Neural progenitor cell (in vitro differentiated cells): ENCODE data around the gene ATF5. TPM values are rescaled to one million over a fixed set of nuclear protein-coding genes. Genes with fewer than 3 reads are reported as not detected.
A peak's percentile ranks its signal among the peaks of the same experiment; 100 is the strongest.

Experiments used
- DNase-seq: peaks from one replicate; pipeline ENCODE4 v3.0.0-alpha.2; 2016; ENCODE audit warnings: low spot score
- H2AFZ ChIP-seq: fragments of 200-600 bp; sonication (generic); replicated peaks from 2 replicates; pipeline ENCODE4 v1.6.1; 2016; ENCODE audit warnings: antibody characterized with exemption
- H3F3A ChIP-seq: fragments of 200-600 bp; sonication (generic); 2 replicates; pipeline ENCODE4 v1.6.1; 2016; ENCODE audit warnings: antibody characterized with exemption, low read depth
- H3K27ac ChIP-seq: fragments of 200-600 bp; sonication (generic); 2 replicates; pipeline ENCODE4 v1.5.1; 2016; ENCODE audit warnings: mild to moderate bottlenecking
- H3K27me3 ChIP-seq: fragments of 200-600 bp; sonication (generic); 2 replicates; pipeline ENCODE4 v1.6.1; 2016; ENCODE audit warnings: mild to moderate bottlenecking, moderate library complexity
- H3K36me3 ChIP-seq: fragments of 200-600 bp; sonication (generic); 2 replicates; pipeline ENCODE4 v1.5.1; 2016
- H3K4me1 ChIP-seq: fragments of 200-600 bp; sonication (generic); 2 replicates; pipeline ENCODE4 v1.6.1; 2016; ENCODE audit warnings: mixed run types
- H3K4me2 ChIP-seq: fragments of 200-600 bp; sonication (generic); 2 replicates; pipeline ENCODE4 v1.6.1; 2016
- H3K4me3 ChIP-seq: fragments of 200-600 bp; sonication (generic); 2 replicates; pipeline ENCODE4 v1.5.1; 2016
- H3K79me2 ChIP-seq: fragments of 200-600 bp; sonication (generic); 2 replicates; pipeline ENCODE4 v1.6.1; 2016; ENCODE audit warnings: low read depth
- H3K9ac ChIP-seq: fragments of 200-600 bp; sonication (generic); 2 replicates; pipeline ENCODE4 v1.6.1; 2016
- H3K9me3 ChIP-seq: fragments of 200-600 bp; sonication (generic); 2 replicates; pipeline ENCODE4 v1.5.1; 2016; ENCODE audit warnings: low read depth
- H4K20me1 ChIP-seq: fragments of 200-600 bp; sonication (generic); 2 replicates; pipeline ENCODE4 v1.6.1; 2016; ENCODE audit warnings: low read depth
- H3K27ac Mint-ChIP-seq: 3 replicates; pipeline ENCODE4 v1.8.0; 2021; ENCODE audit warnings: mixed read lengths
- H3K27me3 Mint-ChIP-seq: 2 replicates; pipeline ENCODE4 v1.8.0; 2022; ENCODE audit warnings: low read depth, mild to moderate bottlenecking, inconsistent platforms, moderate library complexity, mixed read lengths; ENCODE audit not compliant: insufficient read depth
- H3K36me3 Mint-ChIP-seq: 3 replicates; pipeline ENCODE4 v1.8.0; 2021; ENCODE audit warnings: mixed read lengths
- H3K4me1 Mint-ChIP-seq: 3 replicates; pipeline ENCODE4 v1.8.0; 2021; ENCODE audit warnings: mixed read lengths
- H3K4me3 Mint-ChIP-seq: 3 replicates; pipeline ENCODE4 v1.8.0; 2021; ENCODE audit warnings: mild to moderate bottlenecking, moderate library complexity, mixed read lengths
- H3K9me3 Mint-ChIP-seq: 3 replicates; pipeline ENCODE4 v1.8.0; 2020; ENCODE audit warnings: mixed read lengths
- CTCF ChIP-seq: fragments of 200-600 bp; sonication (generic); IDR thresholded peaks from 2 replicates; pipeline ENCODE4 v1.5.1; 2017; ENCODE audit warnings: antibody characterized with exemption, mild to moderate bottlenecking
- EZH2 ChIP-seq: fragments of 200-600 bp; sonication (generic); IDR thresholded peaks from 2 replicates; pipeline ENCODE4 v1.6.1; 2017; ENCODE audit warnings: antibody characterized with exemption, mild to moderate bottlenecking, moderate library complexity
- EZH2phosphoT487 ChIP-seq: fragments of 200-600 bp; sonication (generic); IDR thresholded peaks from 2 replicates; pipeline ENCODE4 v1.6.1; 2017; ENCODE audit warnings: antibody characterized with exemption
- total RNA-seq: library from RNA; depleted of rRNA; stranded (reverse); fragments of >200 nt; gene quantifications from 2 replicates; pipeline ENCODE4 v1.2.3, GENCODE V29; 2015; ENCODE audit warnings: low replicate concordance

The ATF5 gene
- total RNA-seq, 1 donor from 2014 or later, result 1.6 TPM

GRCh38 chr19:49916839-49917733 is 11.9 kb upstream of the ATF5 start:
- Mint-ChIP-seq H3K27ac (no peak overlapping the region), H3K9me3 (peaks cover 3% of the 10 kb centered on the region), H3K36me3 (peaks cover 51% of the 10 kb centered on the region), H3K4me1 (peaks cover 12% of the 10 kb centered on the region), H3K4me3 (no peak overlapping the region), H3K27me3 (peaks cover 7% of the 10 kb centered on the region)
- no peak overlapping the region for H3K27ac ChIP-seq
- H3F3A ChIP-seq, result peaks cover 11% of the 10 kb centered on the region
- H4K20me1 ChIP-seq, result peaks cover 90% of the 10 kb centered on the region
- no peak overlapping the region for H3K9ac ChIP-seq
- no peaks in the 10 kb centered on the region for H3K4me1 ChIP-seq
- H3K27me3 ChIP-seq, result no peaks in the 10 kb centered on the region
- no peak overlapping the region for H3K4me2 ChIP-seq
- H2AFZ ChIP-seq, result no peak overlapping the region
- H3K4me3 ChIP-seq, result no peak overlapping the region
- no peaks in the 10 kb centered on the region for H3K36me3 ChIP-seq
- TF ChIP-seq EZH2 (no peak), CTCF (peak; percentile 46), EZH2phosphoT487 (no peak)
- peaks cover 99% of the 10 kb centered on the region for H3K79me2 ChIP-seq
- peak; percentile 49 for DNase-seq
- no peaks in the 10 kb centered on the region for H3K9me3 ChIP-seq

- no peak for TF ChIP-seq EZH2
- no peak for TF ChIP-seq CTCF
- TF ChIP-seq EZH2phosphoT487, result no peak
- H3K4me3 Mint-ChIP-seq, result peak overlapping the region; percentile 33
- Histone ChIP-seq H3K9me3 (no peaks in the 10 kb centered on the region), H3K79me2 (peaks cover 99% of the 10 kb centered on the region), H2AFZ (no peak overlapping the region), H3K27me3 (no peaks in the 10 kb centered on the region), H3K27ac (no peak overlapping the region), H3K4me1 (no peaks in the 10 kb centered on the region), H3K9ac (no peak overlapping the region), H3K36me3 (no peaks in the 10 kb centered on the region), H3K4me2 (no peak overlapping the region), H4K20me1 (peaks cover 94% of the 10 kb centered on the region), H3F3A (peaks cover 11% of the 10 kb centered on the region), H3K4me3 (no peak overlapping the region)
- peaks cover 50% of the 10 kb centered on the region for H3K36me3 Mint-ChIP-seq
- peaks cover 3% of the 10 kb centered on the region for H3K27me3 Mint-ChIP-seq
- peaks cover 3% of the 10 kb centered on the region for H3K9me3 Mint-ChIP-seq
- H3K4me1 Mint-ChIP-seq, result peaks cover 16% of the 10 kb centered on the region
- DNase-seq, result no peak
- no peak overlapping the region for H3K27ac Mint-ChIP-seq
These were observed 10.9 kb upstream of the ATF5 start for GRCh38 chr19:49918089-49918488.

GRCh38 chr19:49920624-49921363 is 8.2 kb upstream of the ATF5 start:
- DNase-seq, result no peak
- no peaks in the 10 kb centered on the region for H3K9me3 ChIP-seq
- H3K4me3 ChIP-seq, result no peak overlapping the region
- no peaks in the 10 kb centered on the region for H3K36me3 ChIP-seq
- H3K27me3 ChIP-seq, result no peaks in the 10 kb centered on the region
- no peak overlapping the region for H3K4me2 ChIP-seq
- peaks cover 15% of the 10 kb centered on the region for H3F3A ChIP-seq
- TF ChIP-seq EZH2phosphoT487 (no peak), CTCF (no peak), EZH2 (no peak)
- Mint-ChIP-seq H3K9me3 (no peaks in the 10 kb centered on the region), H3K4me1 (peaks cover 24% of the 10 kb centered on the region), H3K27ac (no peak overlapping the region), H3K4me3 (peak overlapping the region; percentile 41), H3K27me3 (peaks cover 9% of the 10 kb centered on the region), H3K36me3 (peaks cover 32% of the 10 kb centered on the region)
- H3K4me1 ChIP-seq, result no peaks in the 10 kb centered on the region
- H3K9ac ChIP-seq, result no peak overlapping the region
- no peak overlapping the region for H2AFZ ChIP-seq
- H4K20me1 ChIP-seq, result peaks cover 97% of the 10 kb centered on the region
- no peak overlapping the region for H3K27ac ChIP-seq
- H3K79me2 ChIP-seq, result peaks cover 100% of the 10 kb centered on the region
